Esophagus squamous epithelium (tissue), 4 donors: Measurements from ENCODE around the gene TTC27.

Experiments used
- CTCF ChIP-seq, 6 experiments: fragments of 450-650 bp in 4 of 6; fragments of 200-600 bp in 2 of 6; sonication (generic) in 2 of 6; IDR thresholded peaks; one replicate each; pipeline ENCODE4 v1.5.1; 2016 to 2019; ENCODE audit warnings: antibody characterized with exemption in 6 of 6, mild to moderate bottlenecking in 4 of 6, moderate library complexity in 4 of 6
- POLR2A ChIP-seq, 4 donors: fragments of 450-650 bp; IDR thresholded peaks; one replicate each; pipeline ENCODE4 v1.6.1; 2017; ENCODE audit warnings: antibody characterized with exemption in 4 of 4, mild to moderate bottlenecking in 4 of 4, moderate library complexity in 3 of 4

GRCh38 chr2:32622570-32623310 lies 5.1 kb upstream of the TTC27 start:
- TF ChIP-seq CTCF (IDR thresholded peaks at IDR 0.05) (no peak), POLR2A (IDR thresholded peaks at IDR 0.05) (no peak)
